HG03108 (cell line): Measurements from ENCODE around the gene GRID2.
"Not testable (repeated sequence)": the region's sequence is repeated elsewhere in the genome, so short reads cannot be mapped to it uniquely, and the experiment has no call there.

Experiments used
- ATAC-seq: cut with Tn5 transposase; IDR thresholded peaks from one replicate; pipeline ENCODE4 v1.9.1; 2021; ENCODE audit warnings: moderate library complexity; ENCODE audit not compliant: unreplicated experiment

GRID2 gene

GRCh38 chr4:92303621-92304027 is at the start of gene GRID2:
GRID2 (plus strand) TSS chr4:92303966.
- ATAC-seq = no peak

GRCh38 chr4:92253986-92254671 is 49.6 kb upstream of the GRID2 start:
- ATAC-seq = no peak

GRCh38 chr4:92254767-92255442 is 48.9 kb upstream of the GRID2 start:
- no peak for ATAC-seq

- no peak for ATAC-seq
Measured at GRCh38 chr4:92255920-92256244, 47.9 kb upstream of the GRID2 start.

- no peak for ATAC-seq
Measured at GRCh38 chr4:92257931-92258857, 45.6 kb upstream of the GRID2 start.

GRCh38 chr4:92261256-92261655 is 42.5 kb upstream of the GRID2 start:
- no peak for ATAC-seq

- no peak for ATAC-seq
Measured at GRCh38 chr4:92262371-92262770, 41.4 kb upstream of the GRID2 start.

GRCh38 chr4:92263010-92263409 is 40.8 kb upstream of the GRID2 start:
- no peak for ATAC-seq

- no peak for ATAC-seq
Measured at GRCh38 chr4:92263575-92263974, 40.2 kb upstream of the GRID2 start.

GRCh38 chr4:92264163-92264562 is 39.6 kb upstream of the GRID2 start:
- ATAC-seq = no peak

GRCh38 chr4:92265021-92265420 is 38.7 kb upstream of the GRID2 start:
- no peak for ATAC-seq

- ATAC-seq = no peak
Measured at GRCh38 chr4:92265798-92266197, 38.0 kb upstream of the GRID2 start.

- no peak for ATAC-seq
Measured at GRCh38 chr4:92266521-92266920, 37.2 kb upstream of the GRID2 start.

GRCh38 chr4:92268642-92269041 is 35.1 kb upstream of the GRID2 start:
- no peak for ATAC-seq

- ATAC-seq = no peak
Measured at GRCh38 chr4:92270908-92271307, 32.9 kb upstream of the GRID2 start.

GRCh38 chr4:92271551-92271950 is 32.2 kb upstream of the GRID2 start:
- ATAC-seq = not testable (repeated sequence)

GRCh38 chr4:92277057-92277881 is 26.5 kb upstream of the GRID2 start:
- not testable (repeated sequence) for ATAC-seq

- ATAC-seq = no peak
Measured at GRCh38 chr4:92279296-92279695, 24.5 kb upstream of the GRID2 start.

GRCh38 chr4:92299152-92299551 is 4.6 kb upstream of the GRID2 start:
- no peak for ATAC-seq

GRCh38 chr4:92304121-92304520 is 355 bp downstream of the GRID2 start:
- no peak for ATAC-seq

GRCh38 chr4:92304606-92305005 is 840 bp downstream of the GRID2 start:
- ATAC-seq = no peak
